HG03378 (cell line): ENCODE results near the gene NAV2.

Source experiments
- ATAC-seq: cut with Tn5 transposase; IDR thresholded peaks from one replicate; pipeline ENCODE4 v1.9.1; 2021; ENCODE audit warnings: mild to moderate bottlenecking, moderate library complexity; ENCODE audit not compliant: unreplicated experiment

Gene NAV2

GRCh38 chr11:20161923-20162744 lies 449.5 kb downstream of the NAV2 start:
- ATAC-seq: no peak

- no peak for ATAC-seq
Measured at GRCh38 chr11:20162824-20163782, 450.5 kb downstream of the NAV2 start.

- ATAC-seq: no peak
Measured at GRCh38 chr11:20163783-20164481, 451.3 kb downstream of the NAV2 start.
